Memory B cell (primary cell): ENCODE data around the gene STXBP1.

Source experiments
- ATAC-seq: fragments of 150-1000 bp; cut with Tn5 transposase; 2 replicates; pipeline ENCODE4 v1.10.0; 2021; ENCODE audit warnings: low read depth, mild to moderate bottlenecking, moderate library complexity
- DNase-seq, 2 donors: peaks; one replicate each; pipeline ENCODE4 v3.0.0; 2022; ENCODE audit warnings: low spot score in 2 of 2
- H3K27ac Mint-ChIP-seq: one replicate; pipeline ENCODE4 v1.8.0; 2022; ENCODE audit warnings: mild to moderate bottlenecking, moderate library complexity, mixed read lengths
- H3K27me3 Mint-ChIP-seq: one replicate; pipeline ENCODE4 v1.8.0; 2022; ENCODE audit warnings: mixed read lengths
- H3K36me3 Mint-ChIP-seq: one replicate; pipeline ENCODE4 v1.8.0; 2022; ENCODE audit warnings: mild to moderate bottlenecking, mixed read lengths
- H3K4me1 Mint-ChIP-seq: one replicate; pipeline ENCODE4 v1.8.0; 2022; ENCODE audit warnings: mixed read lengths
- H3K4me3 Mint-ChIP-seq: one replicate; pipeline ENCODE4 v1.8.0; 2022; ENCODE audit warnings: mild to moderate bottlenecking, moderate library complexity, mixed read lengths
- H3K9me3 Mint-ChIP-seq: one replicate; pipeline ENCODE4 v1.8.0; 2022; ENCODE audit warnings: mixed read lengths

The STXBP1 gene

GRCh38 chr9:127693697-127694096 is 81.6 kb downstream of the STXBP1 start:
- Mint-ChIP-seq H3K9me3 (no peaks in the 10 kb centered on the region), H3K27me3 (no peaks in the 10 kb centered on the region), H3K4me3 (no peak overlapping the region), H3K36me3 (no peaks in the 10 kb centered on the region), H3K4me1 (no peaks in the 10 kb centered on the region), H3K27ac (no peak overlapping the region)
- ATAC-seq (no peak), DNase-seq (no peak)

GRCh38 chr9:127694890-127695720 is 83.0 kb downstream of the STXBP1 start:
- no peak for ATAC-seq

GRCh38 chr9:127697575-127697974 is 85.5 kb downstream of the STXBP1 start:
- Mint-ChIP-seq H3K9me3 (no peaks in the 10 kb centered on the region), H3K4me1 (peaks cover 12% of the 10 kb centered on the region), H3K27me3 (no peaks in the 10 kb centered on the region), H3K27ac (no peak overlapping the region), H3K36me3 (no peaks in the 10 kb centered on the region), H3K4me3 (no peak overlapping the region)
- ATAC-seq (no peak), DNase-seq (no peak)

More at GRCh38 chr9:127694890-127695720, 83.0 kb downstream of the STXBP1 start:
- no peak overlapping the region for H3K4me3 Mint-ChIP-seq
- no peaks in the 10 kb centered on the region for H3K27me3 Mint-ChIP-seq
- no peaks in the 10 kb centered on the region for H3K36me3 Mint-ChIP-seq
- H3K27ac Mint-ChIP-seq: no peak overlapping the region
- peaks cover 10% of the 10 kb centered on the region for H3K4me1 Mint-ChIP-seq
- no peaks in the 10 kb centered on the region for H3K9me3 Mint-ChIP-seq
- no peak for DNase-seq

GRCh38 chr9:127698386-127698785 is 86.3 kb downstream of the STXBP1 start:
- Mint-ChIP-seq H3K27me3 (no peaks in the 10 kb centered on the region), H3K9me3 (no peaks in the 10 kb centered on the region), H3K4me3 (no peak overlapping the region), H3K27ac (no peak overlapping the region), H3K4me1 (peaks cover 15% of the 10 kb centered on the region), H3K36me3 (no peaks in the 10 kb centered on the region)
- ATAC-seq (no peak), DNase-seq (no peak)

- H3K4me3 Mint-ChIP-seq: peak overlapping the region; percentile 83
- DNase-seq: peak; percentile 74 to 77
- ATAC-seq: peak; percentile 97
- H3K4me1 Mint-ChIP-seq: peaks cover 15% of the 10 kb centered on the region
- H3K27ac Mint-ChIP-seq: peak overlapping the region; percentile 76
- no peaks in the 10 kb centered on the region for H3K36me3 Mint-ChIP-seq
- H3K27me3 Mint-ChIP-seq: no peaks in the 10 kb centered on the region
- no peaks in the 10 kb centered on the region for H3K9me3 Mint-ChIP-seq
These were observed 87.1 kb downstream of the STXBP1 start for GRCh38 chr9:127698985-127699670.

- ATAC-seq: no peak
- Mint-ChIP-seq H3K36me3 (no peaks in the 10 kb centered on the region), H3K27me3 (peaks cover 2% of the 10 kb centered on the region), H3K9me3 (no peaks in the 10 kb centered on the region), H3K4me3 (peak overlapping the region; percentile 83), H3K27ac (no peak overlapping the region), H3K4me1 (peaks cover 15% of the 10 kb centered on the region)
- no peak for DNase-seq
These were observed 88.1 kb downstream of the STXBP1 start for GRCh38 chr9:127700140-127700539.

- Mint-ChIP-seq H3K36me3 (no peaks in the 10 kb centered on the region), H3K27me3 (peaks cover 2% of the 10 kb centered on the region), H3K9me3 (no peaks in the 10 kb centered on the region), H3K4me1 (peaks cover 15% of the 10 kb centered on the region), H3K4me3 (no peak overlapping the region), H3K27ac (no peak overlapping the region)
- ATAC-seq (no peak), DNase-seq (no peak)
These were observed 88.6 kb downstream of the STXBP1 start for GRCh38 chr9:127700594-127701255.

- Mint-ChIP-seq H3K27ac (no peak overlapping the region), H3K27me3 (peaks cover 2% of the 10 kb centered on the region), H3K4me3 (no peak overlapping the region), H3K4me1 (peaks cover 17% of the 10 kb centered on the region), H3K36me3 (no peaks in the 10 kb centered on the region), H3K9me3 (no peaks in the 10 kb centered on the region)
- no peak for DNase-seq
- ATAC-seq: no peak
These were observed 91.3 kb downstream of the STXBP1 start for GRCh38 chr9:127703289-127703946.

- Mint-ChIP-seq H3K27ac (no peak overlapping the region), H3K9me3 (no peaks in the 10 kb centered on the region), H3K27me3 (peaks cover 2% of the 10 kb centered on the region), H3K36me3 (no peaks in the 10 kb centered on the region), H3K4me3 (no peak overlapping the region), H3K4me1 (peaks cover 5% of the 10 kb centered on the region)
- ATAC-seq (no peak), DNase-seq (no peak)
These were observed 93.7 kb downstream of the STXBP1 start for GRCh38 chr9:127705577-127706379.

GRCh38 chr9:127706836-127707241 is 94.8 kb downstream of the STXBP1 start, which contains the start of gene CFAP157:
CFAP157 (plus strand) TSS chr9:127706988; CDS start chr9:127707032, 44 bp downstream.
- Mint-ChIP-seq H3K27ac (no peak within 1 kb of the TSS), H3K4me3 (no peak within 1 kb of the TSS), H3K4me1 (peaks cover 9% of the 10 kb centered on the region), H3K36me3 (no peaks in the 10 kb centered on the region), H3K27me3 (peaks cover 2% of the 10 kb centered on the region), H3K9me3 (no peaks in the 10 kb centered on the region)
- no peak for ATAC-seq
- no peak for DNase-seq

GRCh38 chr9:127707766-127708165 is 95.7 kb downstream of the STXBP1 start:
- ATAC-seq: peak; percentile 82
- Mint-ChIP-seq H3K27me3 (peaks cover 2% of the 10 kb centered on the region), H3K4me3 (no peak overlapping the region), H3K9me3 (no peaks in the 10 kb centered on the region), H3K36me3 (no peaks in the 10 kb centered on the region), H3K27ac (no peak overlapping the region), H3K4me1 (peaks cover 9% of the 10 kb centered on the region)
- no peak for DNase-seq

GRCh38 chr9:127708952-127709587 is 97.0 kb downstream of the STXBP1 start:
- no peak overlapping the region for H3K4me3 Mint-ChIP-seq
- ATAC-seq (no peak), DNase-seq (no peak)
- no peaks in the 10 kb centered on the region for H3K36me3 Mint-ChIP-seq
- no peaks in the 10 kb centered on the region for H3K9me3 Mint-ChIP-seq
- H3K27me3 Mint-ChIP-seq: peaks cover 2% of the 10 kb centered on the region
- H3K27ac Mint-ChIP-seq: no peak overlapping the region
- H3K4me1 Mint-ChIP-seq: peaks cover 7% of the 10 kb centered on the region
